Epithelial cell of proximal tubule (primary cell): Measurements from ENCODE around the gene PHRF1. TPM values are rescaled to one million over a fixed set of nuclear protein-coding genes. Genes with fewer than 3 reads are reported as not detected.

Experiments
- DNase-seq: peaks from one replicate; pipeline ENCODE4 v3.0.0-alpha.2; 2011; ENCODE audit warnings: low read depth
- H3K4me3 ChIP-seq: 2 replicates; pipeline ENCODE4 v1.5.1; 2011; ENCODE audit warnings: low read depth, mild to moderate bottlenecking, low read length
- CTCF ChIP-seq: conservative IDR thresholded peaks from 2 replicates; pipeline ENCODE4 v1.5.1; 2012; ENCODE audit warnings: low read depth, mild to moderate bottlenecking, low read length
- total RNA-seq: library from RNA; depleted of rRNA; stranded (reverse); fragments of >200 nt; gene quantifications from 2 replicates; pipeline ENCODE4 v1.2.3, GENCODE V29; 2015

Gene PHRF1
- total RNA-seq, 1 donor from 2014 or later = 24.2 TPM

- no peak for TF ChIP-seq CTCF
- no peak for DNase-seq
- H3K4me3 ChIP-seq = no peak overlapping the region
Measured at GRCh38 chr11:656426-656825, 80.2 kb downstream of the PHRF1 start.

- H3K4me3 ChIP-seq = no peak overlapping the region
- DNase-seq = no peak
- TF ChIP-seq CTCF = no peak
Measured at GRCh38 chr11:656866-657265, 80.6 kb downstream of the PHRF1 start.

GRCh38 chr11:657691-658126 is 81.4 kb downstream of the PHRF1 start:
- no peak for TF ChIP-seq CTCF
- DNase-seq = no peak
- H3K4me3 ChIP-seq = no peak overlapping the region

- TF ChIP-seq CTCF = no peak
- H3K4me3 ChIP-seq = no peak overlapping the region
- no peak for DNase-seq
Measured at GRCh38 chr11:659532-660085, 83.3 kb downstream of the PHRF1 start.

GRCh38 chr11:660281-660680 is 84.0 kb downstream of the PHRF1 start:
- TF ChIP-seq CTCF = no peak
- DNase-seq = no peak

GRCh38 chr11:660681-661444 is 84.6 kb downstream of the PHRF1 start:
- DNase-seq = no peak
- no peak for TF ChIP-seq CTCF
- H3K4me3 ChIP-seq = no peak overlapping the region

More at GRCh38 chr11:660281-660680, 84.0 kb downstream of the PHRF1 start:
- H3K4me3 ChIP-seq = no peak overlapping the region

Other genes with a start within 250 kb of the PHRF1 start
- gene B4GALNT4, start 207.0 kb upstream of the PHRF1 start, total RNA-seq = 13.9 and 24.4 TPM in 2 replicates
- gene PKP3, start 182.3 kb upstream of the PHRF1 start, total RNA-seq = 20.6 and 30.7 TPM in 2 replicates
- gene SIGIRR, start 161.5 kb upstream of the PHRF1 start, total RNA-seq = 52.9 and 83.9 TPM in 2 replicates
- 7.7 and 20.1 TPM in 2 replicates for gene ANO9, start 134.5 kb upstream of the PHRF1 start, total RNA-seq
- gene PTDSS2, start 126.2 kb upstream of the PHRF1 start, total RNA-seq = 53.4 and 66.1 TPM in 2 replicates
- 163 and 204 TPM in 2 replicates for gene RNH1, start 69.2 kb upstream of the PHRF1 start, total RNA-seq
- gene HRAS, start 40.9 kb upstream of the PHRF1 start, total RNA-seq = 63.2 and 128 TPM in 2 replicates
- 0.87 and 1.6 TPM in 2 replicates for gene LRRC56, start 38.9 kb upstream of the PHRF1 start, total RNA-seq
- gene LMNTD2, start 15.7 kb upstream of the PHRF1 start, total RNA-seq = 1.5 and 2.2 TPM in 2 replicates
- 106 and 154 TPM in 2 replicates for gene RASSF7, start 15.5 kb upstream of the PHRF1 start, total RNA-seq
- 25.6 and 40.8 TPM in 2 replicates for gene IRF7, start 39.5 kb downstream of the PHRF1 start, total RNA-seq
- not detected in 2 replicates for gene CDHR5, start 48.5 kb downstream of the PHRF1 start, total RNA-seq
- not detected in 2 replicates for gene SCT, start 50.7 kb downstream of the PHRF1 start, total RNA-seq
- not detected in 2 replicates for gene DRD4, start 60.8 kb downstream of the PHRF1 start, total RNA-seq
- gene DEAF1, start 118.8 kb downstream of the PHRF1 start, total RNA-seq = 38.2 and 40.4 TPM in 2 replicates
- 10.7 and 20.8 TPM in 2 replicates for gene TMEM80, start 119.3 kb downstream of the PHRF1 start, total RNA-seq
- 145 and 151 TPM in 2 replicates for gene EPS8L2, start 129.8 kb downstream of the PHRF1 start, total RNA-seq
- 332 and 365 TPM in 2 replicates for gene TALDO1, start 171.0 kb downstream of the PHRF1 start, total RNA-seq
- gene GATD1, start 201.0 kb downstream of the PHRF1 start, total RNA-seq = 32.6 and 68.8 TPM in 2 replicates
- 0.14 TPM in 1 of 2 replicates, not detected in the other for gene CEND1, start 213.6 kb downstream of the PHRF1 start, total RNA-seq
- gene SLC25A22, start 221.8 kb downstream of the PHRF1 start, total RNA-seq = 20.1 and 33.6 TPM in 2 replicates
- gene PIDD1, start 228.8 kb downstream of the PHRF1 start, total RNA-seq = 17.4 and 32.1 TPM in 2 replicates
- 663 and 837 TPM in 2 replicates for gene RPLP2, start 233.5 kb downstream of the PHRF1 start, total RNA-seq
- 19.1 and 34.7 TPM in 2 replicates for gene PNPLA2, start 242.4 kb downstream of the PHRF1 start, total RNA-seq